Gastrocnemius medialis (tissue), 4 donors: ENCODE data around the gene KLRC2. TPM values are rescaled to one million over a fixed set of nuclear protein-coding genes. Genes with fewer than 3 reads are reported as not detected.
"Not testable (repeated sequence)": the region's sequence is repeated elsewhere in the genome, so short reads cannot be mapped to it uniquely, and the experiment has no call there.

Experiments
- ATAC-seq, 2 donors: fragments of 150-250 bp; one replicate each; pipeline ENCODE4 v1.9.1; 2016
- DNase-seq, 2 donors: peaks; one replicate each; pipeline ENCODE4 v3.0.0-alpha.2; 2019
- H3K27ac ChIP-seq, 4 donors: fragments of 200-600 bp; sonication (generic); 1 replicate in 1 of 4; 2 replicates in 3 of 4; pipeline ENCODE4 v1.5.1; 2016 to 2018; ENCODE audit warnings: mild to moderate bottlenecking in 2 of 4, moderate library complexity in 1 of 4
- H3K27me3 ChIP-seq, 3 donors: fragments of 200-600 bp; sonication (generic) in 2 of 3; 1 replicate in 1 of 3; 2 replicates in 2 of 3; pipeline versions ENCODE4 v1.5.1 to v1.6.0; 2016 to 2019; ENCODE audit warnings: mild to moderate bottlenecking in 1 of 3, moderate library complexity in 1 of 3
- H3K36me3 ChIP-seq, 2 donors: fragments of 200-600 bp; sonication (generic) in 1 of 2; one replicate each; pipeline ENCODE4 v1.5.1; 2017 to 2018
- H3K4me1 ChIP-seq, 2 donors: fragments of 200-600 bp; sonication (generic) in 1 of 2; one replicate each; pipeline ENCODE4 v1.5.1; 2016 to 2017; ENCODE audit warnings: mild to moderate bottlenecking in 2 of 2
- H3K4me3 ChIP-seq, 4 donors: fragments of 200-600 bp; sonication (generic) in 3 of 4; 1 replicate in 1 of 4; 2 replicates in 3 of 4; pipeline ENCODE4 v1.5.1; 2016 to 2019; ENCODE audit warnings: mild to moderate bottlenecking in 2 of 4
- H3K9me3 ChIP-seq, 3 donors: fragments of 200-600 bp; sonication (generic) in 2 of 3; 1 replicate in 1 of 3; 2 replicates in 2 of 3; pipeline ENCODE4 v1.5.1; 2016 to 2019
- POLR2A ChIP-seq, 2 donors: fragments of 450-650 bp; IDR thresholded peaks; one replicate each; pipeline ENCODE4 v1.6.1; 2017; ENCODE audit warnings: antibody characterized with exemption in 2 of 2, mild to moderate bottlenecking in 2 of 2, moderate library complexity in 2 of 2
- in situ Hi-C, 4 donors: fragments of 200-750 bp; cut with MboI; loops; one replicate each; pipeline versions ENCODE4 v1.15.0 to v1.8.0; 2017; ENCODE audit warnings: low sequenced_read_pairs in 4 of 4
- intact Hi-C: fragments of 100-400 bp; cut with DNase I; formaldehyde crosslinking; loops from one replicate; pipeline ENCODE4 v1.15.1; 2023; ENCODE audit warnings: low total_unique reads
- total RNA-seq, 4 donors: library from RNA; depleted of rRNA; stranded (reverse); fragments of >200 nt; gene quantifications; one replicate each; pipeline versions ENCODE4 v1.1.0 to v1.2.3, GENCODE V29; 2016
- TF ChIP-seq, protein P1 (sequence below), 5 experiments: fragments of 450-650 bp in 3 of 5; fragments of 200-600 bp in 2 of 5; sonication (generic) in 2 of 5; IDR thresholded peaks in 4 of 5; conservative IDR thresholded peaks in 1 of 5; 1 replicate in 4 of 5; 2 replicates in 1 of 5; pipeline ENCODE4 v1.5.1; 2016 to 2019; ENCODE audit warnings: antibody characterized with exemption in 5 of 5, mild to moderate bottlenecking in 3 of 5, moderate library complexity in 3 of 5

KLRC2 gene
- total RNA-seq, 4 donors from 2014 or later = not detected

GRCh38 chr12:10456856-10457255 is 21.0 kb upstream of the KLRC2 start:
- no peak for TF ChIP-seq POLR2A (IDR thresholded peaks at IDR 0.05)
- TF ChIP-seq, protein P1, sequence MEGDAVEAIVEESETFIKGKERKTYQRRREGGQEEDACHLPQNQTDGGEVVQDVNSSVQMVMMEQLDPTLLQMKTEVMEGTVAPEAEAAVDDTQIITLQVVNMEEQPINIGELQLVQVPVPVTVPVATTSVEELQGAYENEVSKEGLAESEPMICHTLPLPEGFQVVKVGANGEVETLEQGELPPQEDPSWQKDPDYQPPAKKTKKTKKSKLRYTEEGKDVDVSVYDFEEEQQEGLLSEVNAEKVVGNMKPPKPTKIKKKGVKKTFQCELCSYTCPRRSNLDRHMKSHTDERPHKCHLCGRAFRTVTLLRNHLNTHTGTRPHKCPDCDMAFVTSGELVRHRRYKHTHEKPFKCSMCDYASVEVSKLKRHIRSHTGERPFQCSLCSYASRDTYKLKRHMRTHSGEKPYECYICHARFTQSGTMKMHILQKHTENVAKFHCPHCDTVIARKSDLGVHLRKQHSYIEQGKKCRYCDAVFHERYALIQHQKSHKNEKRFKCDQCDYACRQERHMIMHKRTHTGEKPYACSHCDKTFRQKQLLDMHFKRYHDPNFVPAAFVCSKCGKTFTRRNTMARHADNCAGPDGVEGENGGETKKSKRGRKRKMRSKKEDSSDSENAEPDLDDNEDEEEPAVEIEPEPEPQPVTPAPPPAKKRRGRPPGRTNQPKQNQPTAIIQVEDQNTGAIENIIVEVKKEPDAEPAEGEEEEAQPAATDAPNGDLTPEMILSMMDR (IDR thresholded peaks at IDR 0.05 in 4 of 5, conservative IDR thresholded peaks at IDR 0.05 in 1 of 5) = no peak
- intact Hi-C loops = no loop called here
- no peaks in the 10 kb centered on the region for H3K36me3 ChIP-seq
- DNase-seq (no peak), ATAC-seq (no peak)
- H3K27ac ChIP-seq = no peak overlapping the region
- no peak overlapping the region for H3K4me3 ChIP-seq
- in situ Hi-C loops = no loop called here
- no peaks in the 10 kb centered on the region for H3K4me1 ChIP-seq
- H3K27me3 ChIP-seq = no peaks in the 10 kb centered on the region
- H3K9me3 ChIP-seq = peaks cover 0 to 3% (median 0%) of the 10 kb centered on the region in 3 donors

GRCh38 chr12:10455766-10456165 is 20.0 kb upstream of the KLRC2 start:
- no peaks in the 10 kb centered on the region for H3K4me1 ChIP-seq
- DNase-seq = no peak
- TF ChIP-seq, protein P1 (IDR thresholded peaks at IDR 0.05 in 4 of 5, conservative IDR thresholded peaks at IDR 0.05 in 1 of 5) = no peak
- no peak for TF ChIP-seq POLR2A (IDR thresholded peaks at IDR 0.05)
- H3K27me3 ChIP-seq = no peaks in the 10 kb centered on the region
- peaks cover 0 to 3% (median 0%) of the 10 kb centered on the region in 3 donors for H3K9me3 ChIP-seq
- no peaks in the 10 kb centered on the region for H3K36me3 ChIP-seq
- H3K4me3 ChIP-seq = no peak overlapping the region
- in situ Hi-C loops (no loop called here), intact Hi-C loops (no loop called here)
- ATAC-seq = no peak
- no peak overlapping the region for H3K27ac ChIP-seq

DNA sequence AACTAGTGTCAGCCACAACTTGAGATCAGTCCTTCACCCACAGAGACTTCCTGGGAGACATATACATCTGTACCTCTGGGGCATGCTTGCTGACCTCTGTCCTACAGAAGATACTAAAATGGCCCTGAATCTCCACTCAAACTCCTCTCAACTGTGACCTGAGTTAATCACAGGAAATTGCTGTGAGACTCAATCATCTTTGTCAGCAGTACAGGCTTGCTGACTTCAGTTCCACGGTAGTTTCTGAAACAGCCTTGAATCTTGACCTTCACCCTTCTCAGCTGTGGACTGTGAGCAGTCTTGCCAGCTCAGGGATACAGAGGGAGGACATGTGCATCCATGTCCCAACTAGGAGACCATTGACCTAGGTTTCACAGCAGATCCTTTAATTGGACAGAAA is 18.7 kb upstream of the KLRC2 start:
- ATAC-seq = no peak
- H3K27me3 ChIP-seq = no peaks in the 10 kb centered on the region
- no peak for DNase-seq
- TF ChIP-seq, protein P1 (IDR thresholded peaks at IDR 0.05 in 4 of 5, conservative IDR thresholded peaks at IDR 0.05 in 1 of 5) = no peak
- TF ChIP-seq POLR2A (IDR thresholded peaks at IDR 0.05) = no peak
- H3K36me3 ChIP-seq = no peaks in the 10 kb centered on the region
- H3K27ac ChIP-seq = no peak overlapping the region
- H3K4me1 ChIP-seq = no peaks in the 10 kb centered on the region
- in situ Hi-C loops (no loop called here), intact Hi-C loops (no loop called here)
- peaks cover 0 to 3% (median 0%) of the 10 kb centered on the region in 3 donors for H3K9me3 ChIP-seq
- H3K4me3 ChIP-seq = no peak overlapping the region

DNA sequence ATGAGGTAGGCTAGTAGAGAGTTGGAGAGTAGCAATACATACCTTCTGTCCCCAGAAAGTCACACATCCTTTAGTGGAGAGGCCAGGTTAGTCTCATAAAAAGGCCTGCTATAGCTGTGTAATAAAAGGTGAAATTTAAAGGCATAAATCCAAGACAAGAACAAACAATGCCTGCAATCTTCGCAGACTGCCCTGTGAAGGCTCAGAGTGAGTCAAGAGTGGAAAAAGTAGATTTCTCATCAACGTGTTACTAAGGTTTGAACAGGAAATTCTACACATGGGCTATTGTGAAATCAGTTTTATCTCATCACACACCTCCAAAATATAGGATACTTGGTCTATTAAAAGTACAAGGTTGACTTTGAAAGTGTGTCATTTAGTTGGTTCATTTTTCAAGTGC is 17.3 kb upstream of the KLRC2 start, which contains the start of gene KLRC1:
KLRC1 (minus strand) TSS at position 222 of the 400 bp plus-strand sequence. CDS start 2,221 bp downstream, outside the sequence.
- no peak for TF ChIP-seq POLR2A (IDR thresholded peaks at IDR 0.05)
- TF ChIP-seq, protein P1 (IDR thresholded peaks at IDR 0.05 in 4 of 5, conservative IDR thresholded peaks at IDR 0.05 in 1 of 5) = no peak
- Histone ChIP-seq H3K4me3 (no peak within 1 kb of the TSS), H3K9me3 (peaks cover 0 to 3% (median 0%) of the 10 kb centered on the region in 3 donors), H3K27ac (no peak within 1 kb of the TSS), H3K27me3 (no peaks in the 10 kb centered on the region), H3K4me1 (no peaks in the 10 kb centered on the region), H3K36me3 (no peaks in the 10 kb centered on the region)
- in situ Hi-C loops (no loop called here), intact Hi-C loops (no loop called here)
- DNase-seq = no peak
- no peak for ATAC-seq

DNA sequence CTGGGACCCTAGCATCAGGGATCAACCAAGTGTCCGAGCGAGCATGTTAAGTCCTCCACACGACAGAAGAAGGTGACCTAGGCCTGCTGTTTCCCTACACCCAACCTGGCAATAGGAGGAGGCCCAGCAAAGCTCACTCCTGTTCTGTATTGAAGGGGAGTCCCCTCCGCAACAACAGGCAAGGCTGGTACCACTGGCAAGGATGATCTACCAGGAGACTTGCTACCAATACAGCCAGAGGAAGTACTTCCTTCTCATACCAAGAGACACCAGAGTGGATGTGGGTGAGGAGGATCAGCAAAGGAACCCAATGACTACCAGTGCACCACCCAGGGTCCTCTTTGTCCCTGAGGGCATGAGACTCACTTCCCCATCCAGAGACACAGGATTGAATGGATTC is 12.4 kb upstream of the KLRC2 start:
- H3K36me3 ChIP-seq = no peaks in the 10 kb centered on the region
- no peaks in the 10 kb centered on the region for H3K4me1 ChIP-seq
- TF ChIP-seq POLR2A (IDR thresholded peaks at IDR 0.05) = no peak
- TF ChIP-seq, protein P1 (IDR thresholded peaks at IDR 0.05 in 4 of 5, conservative IDR thresholded peaks at IDR 0.05 in 1 of 5) = no peak
- DNase-seq (no peak), ATAC-seq (no peak)
- in situ Hi-C loops = no loop called here
- intact Hi-C loops = no loop called here
- no peaks in the 10 kb centered on the region for H3K9me3 ChIP-seq
- H3K27me3 ChIP-seq = no peaks in the 10 kb centered on the region
- no peak overlapping the region for H3K4me3 ChIP-seq
- H3K27ac ChIP-seq = no peak overlapping the region

DNA sequence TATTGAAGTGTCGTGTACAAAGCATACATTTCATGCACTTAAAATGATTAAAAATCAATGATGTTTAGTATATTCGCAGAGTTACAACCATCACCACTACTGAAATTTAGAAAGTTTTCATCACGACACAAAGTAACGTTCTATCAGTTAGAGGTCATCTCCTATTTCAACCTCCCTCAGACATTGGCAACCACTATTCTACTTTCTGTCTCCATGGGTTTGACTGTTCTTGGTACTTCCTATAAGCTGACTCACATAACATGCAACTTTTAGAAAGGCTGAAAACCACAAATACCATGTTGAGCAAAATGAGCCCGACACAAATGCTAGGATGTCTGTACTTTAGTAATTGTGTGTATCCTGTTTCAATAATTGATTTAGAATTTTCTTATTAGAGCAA is 10.2 kb upstream of the KLRC2 start:
- H3K27me3 ChIP-seq, DNase-seq, ATAC-seq, H3K36me3 ChIP-seq, H3K27ac ChIP-seq, intact Hi-C loops, in situ Hi-C loops, H3K4me3 ChIP-seq, H3K9me3 ChIP-seq, H3K4me1 ChIP-seq: not testable (repeated sequence)

- H3K9me3 ChIP-seq, in situ Hi-C loops, H3K27ac ChIP-seq, DNase-seq, intact Hi-C loops, H3K36me3 ChIP-seq, ATAC-seq, H3K4me3 ChIP-seq, H3K27me3 ChIP-seq, H3K4me1 ChIP-seq: not testable (repeated sequence)
Observed at GRCh38 chr12:10441144-10441543, 5.3 kb upstream of the KLRC2 start.
